Spleen (tissue), 11 donors: ENCODE measurements around the gene NAXE. TPM values are rescaled to one million over a fixed set of nuclear protein-coding genes. Genes with fewer than 3 reads are reported as not detected.

Experiments
- DNase-seq: peaks from one replicate; pipeline ENCODE4 v3.0.0-alpha.2; 2020
- H3K27ac ChIP-seq, 8 donors: fragments of 200-600 bp; sonication (generic) in 7 of 8; 1 replicate in 4 of 8; 2 replicates in 4 of 8; pipeline versions ENCODE4 v1.5.0 to v1.8.0; 2016 to 2021; ENCODE audit warnings: inconsistent platforms in 4 of 8, mild to moderate bottlenecking in 4 of 8, moderate library complexity in 1 of 8
- H3K27me3 ChIP-seq, 7 donors: fragments of 200-600 bp; sonication (generic) in 6 of 7; replicated peaks in 1 of 7; 1 replicate in 4 of 7; 2 replicates in 3 of 7; pipeline versions ENCODE4 v1.5.0 to v1.8.0; 2016 to 2021; ENCODE audit warnings: inconsistent platforms in 3 of 7, mild to moderate bottlenecking in 1 of 7
- H3K36me3 ChIP-seq, 6 donors: fragments of 200-600 bp; sonication (generic) in 5 of 6; 1 replicate in 4 of 6; 2 replicates in 2 of 6; pipeline versions ENCODE4 v1.5.0 to v1.8.0; 2016 to 2021; ENCODE audit warnings: inconsistent platforms in 2 of 6
- H3K4me1 ChIP-seq, 6 donors: fragments of 200-600 bp; sonication (generic) in 5 of 6; 1 replicate in 3 of 6; 2 replicates in 3 of 6; pipeline versions ENCODE4 v1.5.0 to v1.8.0; 2016 to 2021; ENCODE audit warnings: inconsistent platforms in 3 of 6
- H3K4me3 ChIP-seq, 8 donors: fragments of 200-600 bp; sonication (generic) in 7 of 8; 1 replicate in 4 of 8; 2 replicates in 4 of 8; pipeline versions ENCODE4 v1.5.0 to v1.8.0; 2016 to 2021; ENCODE audit warnings: inconsistent platforms in 4 of 8, mild to moderate bottlenecking in 4 of 8, moderate library complexity in 2 of 8
- H3K9me3 ChIP-seq, 8 donors: fragments of 200-600 bp; sonication (generic) in 7 of 8; 1 replicate in 4 of 8; 2 replicates in 4 of 8; pipeline versions ENCODE4 v1.5.0 to v1.8.0; 2016 to 2021; ENCODE audit warnings: inconsistent platforms in 4 of 8
- CTCF ChIP-seq, 11 experiments: fragments of 200-600 bp in 7 of 11; fragments of 450-650 bp in 4 of 11; sonication (generic) in 4 of 11; IDR thresholded peaks in 8 of 11; conservative IDR thresholded peaks in 3 of 11; 1 replicate in 7 of 11; 2 replicates in 4 of 11; pipeline versions ENCODE4 v1.4.0 to v1.8.0; 2016 to 2021; ENCODE audit warnings: antibody characterized with exemption in 11 of 11, inconsistent platforms in 4 of 11, mild to moderate bottlenecking in 1 of 11
- POLR2A ChIP-seq, 3 donors: fragments of 450-650 bp; IDR thresholded peaks; one replicate each; pipeline ENCODE4 v1.5.1; 2017; ENCODE audit warnings: antibody characterized with exemption in 3 of 3, mild to moderate bottlenecking in 1 of 3
- POLR2AphosphoS5 ChIP-seq, 3 donors: sonication (generic); formaldehyde crosslinking; IDR thresholded peaks; one replicate each; pipeline ENCODE4 v1.5.1; 2017; ENCODE audit warnings: antibody characterized with exemption in 3 of 3
- WGBS, 5 donors: extraction: QIAGEN DNeasy Blood & Tissue Kit in 3 of 5; methylation state at CpG; one replicate each; pipeline versions ENCODE4 v1.1.5 to v1.1.7; 2013 to 2018; 5-methylcytosine and 5-hydroxymethylcytosine counted together
- intact Hi-C: fragments of 100-400 bp; cut with DNase I; formaldehyde crosslinking; loops from one replicate; pipeline ENCODE4 v1.15.0; 2023; ENCODE audit warnings: low total_unique reads
- polyA plus RNA-seq, 3 donors: library from polyadenylated mRNA; stranded (reverse); fragments of 200-250 nt; gene quantifications; one replicate each; pipeline ENCODE4 v1.2.1, GENCODE V29; 2013
- total RNA-seq, 7 donors: library from RNA; depleted of rRNA in 3 of 7; stranded (reverse); fragments of >200 nt in 3 of 7; fragmentation: NEBNext Ultra II Directional in 4 of 7; extraction: Animal tissue kit (Norgen Biotek cat#: 25700) in 4 of 7; gene quantifications; one replicate each; pipeline versions ENCODE4 v1.1.0 to v1.2.1, GENCODE V29; 2016 to 2021
- donor health status: healthy with polysubstance abuse.
- donor health status: DM: no; HTN: no; CAD: no; lungs with moderate emphysema.
- donor health status: DM: no; HTN: no; CAD: no.
- donor health status: Bipolar disorder and iron deficiency.
- donor health status: healthy.
- donor health status: DM: no; HTN: no; CAD: no.
- donor health status: DM: yes; HTN: yes; CAD: no.

NAXE gene
- total and polyA plus RNA-seq, 10 donors = 34.7 to 74.7 (median 48.7) TPM

- 77 to 90% (median 85%) methylated on average over 5 of the region's 5 CpGs for WGBS, 5 donors
- H3K4me3 ChIP-seq = no peak overlapping the region
- peaks cover 0 to 35% (median 14%) of the 10 kb centered on the region in 6 donors for H3K4me1 ChIP-seq
- TF ChIP-seq POLR2A (IDR thresholded peaks at IDR 0.05) = no peak
- TF ChIP-seq CTCF (IDR thresholded peaks at IDR 0.05 in 8 of 11, conservative IDR thresholded peaks at IDR 0.05 in 3 of 11) = no peak
- no peak for TF ChIP-seq POLR2AphosphoS5 (IDR thresholded peaks at IDR 0.05)
- H3K27ac ChIP-seq = no peak overlapping the region
- H3K9me3 ChIP-seq = no peaks in the 10 kb centered on the region
- no peaks in the 10 kb centered on the region for H3K27me3 ChIP-seq
- intact Hi-C loops = no loop called here
- no peak for DNase-seq
- H3K36me3 ChIP-seq = peaks cover 0 to 51% (median 0%) of the 10 kb centered on the region in 6 donors
Observed at GRCh38 chr1:156550346-156550745, 41.2 kb upstream of the NAXE start.

- Histone ChIP-seq H3K27me3 (no peaks in the 10 kb centered on the region), H3K4me1 (peaks cover 0 to 35% (median 14%) of the 10 kb centered on the region in 6 donors), H3K4me3 (no peak overlapping the region), H3K9me3 (no peaks in the 10 kb centered on the region), H3K36me3 (peaks cover 0 to 56% (median 0%) of the 10 kb centered on the region in 6 donors), H3K27ac (no peak overlapping the region)
- intact Hi-C loops = no loop called here
- 62 to 80% (median 65%) methylated on average over 3 of the region's 3 CpGs for WGBS, 5 donors
- TF ChIP-seq POLR2AphosphoS5 (IDR thresholded peaks at IDR 0.05) = no peak
- TF ChIP-seq CTCF (IDR thresholded peaks at IDR 0.05 in 8 of 11, conservative IDR thresholded peaks at IDR 0.05 in 3 of 11) = no peak
- TF ChIP-seq POLR2A (IDR thresholded peaks at IDR 0.05) = no peak
- no peak for DNase-seq
Observed at GRCh38 chr1:156551066-156551643, 40.4 kb upstream of the NAXE start.

- H3K4me1 ChIP-seq = peaks cover 0 to 35% (median 14%) of the 10 kb centered on the region in 6 donors
- no peak overlapping the region for H3K4me3 ChIP-seq
- DNase-seq = no peak
- no peak overlapping the region for H3K27ac ChIP-seq
- TF ChIP-seq POLR2A (IDR thresholded peaks at IDR 0.05) (no peak), POLR2AphosphoS5 (IDR thresholded peaks at IDR 0.05) (no peak), CTCF (IDR thresholded peaks at IDR 0.05 in 8 of 11, conservative IDR thresholded peaks at IDR 0.05 in 3 of 11) (no peak)
- H3K27me3 ChIP-seq = no peaks in the 10 kb centered on the region
- H3K9me3 ChIP-seq = no peaks in the 10 kb centered on the region
- peaks cover 0 to 57% (median 0%) of the 10 kb centered on the region in 6 donors for H3K36me3 ChIP-seq
- intact Hi-C loops = no loop called here
- WGBS, 5 donors = 68 to 95% (median 75%) methylated on average over 5 to 6 of the region's 6 CpGs
Observed at GRCh38 chr1:156551869-156552268, 39.7 kb upstream of the NAXE start.

GRCh38 chr1:156552518-156552917 is 39.1 kb upstream of the NAXE start:
- intact Hi-C loops = no loop called here
- Histone ChIP-seq H3K36me3 (peaks cover 0 to 53% (median 0%) of the 10 kb centered on the region in 6 donors), H3K27ac (no peak overlapping the region), H3K4me1 (peaks cover 0 to 35% (median 14%) of the 10 kb centered on the region in 6 donors), H3K27me3 (no peaks in the 10 kb centered on the region), H3K9me3 (no peaks in the 10 kb centered on the region), H3K4me3 (no peak overlapping the region)
- TF ChIP-seq CTCF (IDR thresholded peaks at IDR 0.05 in 8 of 11, conservative IDR thresholded peaks at IDR 0.05 in 3 of 11) (no peak), POLR2AphosphoS5 (IDR thresholded peaks at IDR 0.05) (no peak), POLR2A (IDR thresholded peaks at IDR 0.05) (no peak)
- no peak for DNase-seq
- 71 to 76% (median 74%) methylated on average over 5 of the region's 5 CpGs for WGBS, 5 donors
